ENCODE measurements around the gene COL5A1.

DNA sequence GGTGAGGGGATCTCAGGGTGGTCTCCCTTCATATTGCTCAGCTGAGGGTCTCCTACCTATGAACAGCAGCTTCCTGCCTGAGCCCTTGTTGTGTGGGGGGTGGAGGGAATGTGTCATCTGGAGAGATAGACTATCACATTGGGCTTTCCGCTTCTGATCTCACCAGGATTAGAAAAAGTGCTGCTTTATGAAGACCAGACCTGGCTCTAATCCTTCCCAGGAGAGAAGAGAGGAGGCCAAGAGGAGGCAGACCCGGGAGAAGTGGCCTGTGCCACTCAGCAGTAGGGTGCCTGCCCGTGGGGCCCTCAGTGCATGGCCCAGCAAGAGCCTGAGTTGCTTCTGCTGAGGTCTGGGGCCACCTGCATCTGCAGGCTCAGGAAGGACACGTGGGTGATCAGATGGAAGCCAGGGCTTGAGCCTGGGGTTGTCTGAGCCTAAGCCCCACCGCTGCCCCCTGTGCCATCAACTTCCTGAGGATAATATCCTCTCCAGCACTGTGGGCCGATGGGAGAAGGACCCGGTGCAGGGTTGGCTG lies 22.1 kb upstream of the COL5A1 start:
- TF ChIP-seq ARNTL (CRISPR knock-in tag; IDR thresholded peaks at IDR 0.05; ENCODE audit: borderline replicate concordance, low read depth), result no peak
- no peak for TF ChIP-seq ZNF565 (CRISPR knock-in tag; conservative IDR thresholded peaks at IDR 0.05; ENCODE audit: low read depth)
- no peak for TF ChIP-seq ISL1 (CRISPR knock-in tag; IDR thresholded peaks at IDR 0.05)
- TF ChIP-seq CSDC2 (CRISPR knock-in tag; IDR thresholded peaks at IDR 0.05), result no peak
- no peak for TF ChIP-seq ZFP3 (CRISPR knock-in tag; IDR thresholded peaks at IDR 0.05)
- no peak for TF ChIP-seq PATZ1 (CRISPR knock-in tag; IDR thresholded peaks at IDR 0.05; ENCODE audit: borderline replicate concordance)
- no peak for TF ChIP-seq ZFP30 (CRISPR knock-in tag; IDR thresholded peaks at IDR 0.05)
- no peak for TF ChIP-seq RARB (CRISPR knock-in tag; IDR thresholded peaks at IDR 0.05)
- TF ChIP-seq CREB5 (CRISPR knock-in tag; IDR thresholded peaks at IDR 0.05; ENCODE audit: low read depth), result no peak
- TF ChIP-seq ZC3H10 (CRISPR knock-in tag; IDR thresholded peaks at IDR 0.05), result no peak
- no peak for TF ChIP-seq SNAI2 (CRISPR knock-in tag; IDR thresholded peaks at IDR 0.05)

All from SK-N-SH treated with all-trans-retinoic acid at 6 μM for 48 hours (cell line).